ENCODE measurements around the gene CCDC107.
A peak's percentile ranks its signal among the peaks of the same experiment; 100 is the strongest.

Gene CCDC107

DNA sequence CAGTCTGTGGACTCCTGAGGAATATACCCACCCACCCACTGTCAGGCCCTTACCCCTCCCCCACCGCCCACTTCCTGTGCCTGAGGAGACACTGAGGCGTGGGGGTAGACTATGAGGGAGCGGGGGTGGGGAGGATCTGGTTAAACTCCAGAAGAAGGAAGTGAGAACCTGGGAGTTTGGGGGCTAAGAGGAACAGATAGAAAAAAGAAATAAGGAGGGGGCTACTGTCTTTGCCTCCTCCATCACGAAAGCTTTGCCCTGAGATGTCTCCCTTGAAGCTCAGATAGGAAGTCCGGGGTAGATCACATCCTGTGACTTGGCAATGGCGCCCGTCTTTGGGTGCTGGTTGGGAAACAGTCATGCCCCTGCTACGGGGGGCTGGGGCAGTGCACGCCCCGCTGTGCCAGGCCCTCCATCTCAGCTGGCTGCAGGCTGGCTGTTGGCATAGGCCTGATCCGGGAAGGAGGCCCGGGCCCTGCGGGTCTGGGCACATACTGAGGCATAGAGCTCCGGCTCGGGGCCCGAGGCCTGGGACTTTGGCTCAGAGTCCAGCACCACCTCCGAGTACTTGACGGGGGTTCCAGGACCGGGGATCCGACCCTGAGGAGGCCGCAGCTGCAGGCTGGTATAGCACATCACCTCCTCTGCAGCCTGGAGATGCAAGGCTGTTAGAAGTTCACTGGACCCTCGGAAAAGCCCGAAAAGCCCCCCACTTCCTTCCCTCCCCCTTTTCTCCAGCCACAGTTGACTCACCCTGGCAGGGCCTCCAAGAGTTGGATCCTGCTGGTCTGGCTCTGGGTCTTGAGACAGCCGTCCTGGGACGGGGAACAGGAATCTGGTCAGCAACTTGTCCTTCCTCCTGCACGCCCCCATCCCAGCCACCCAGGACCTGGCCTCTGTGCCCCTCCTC is 8.4 kb upstream of the CCDC107 start:
- no peak for DNase-seq (ENCODE audit: low spot score)
- POLR2A ChIA-PET (ENCODE audit: low non-redundant PET), result no interaction called here
- peak overlapping the region; percentile 43 for H3K27ac ChIP-seq
- CTCF ChIA-PET, result interaction anchor here (1.0 to 1.5 kb wide), 2 partner anchors 8 to 140 kb away, joined by 3 read pairs; partner anchors contain the start of genes CCDC107 and RMRP
- TF ChIP-seq, protein P1, sequence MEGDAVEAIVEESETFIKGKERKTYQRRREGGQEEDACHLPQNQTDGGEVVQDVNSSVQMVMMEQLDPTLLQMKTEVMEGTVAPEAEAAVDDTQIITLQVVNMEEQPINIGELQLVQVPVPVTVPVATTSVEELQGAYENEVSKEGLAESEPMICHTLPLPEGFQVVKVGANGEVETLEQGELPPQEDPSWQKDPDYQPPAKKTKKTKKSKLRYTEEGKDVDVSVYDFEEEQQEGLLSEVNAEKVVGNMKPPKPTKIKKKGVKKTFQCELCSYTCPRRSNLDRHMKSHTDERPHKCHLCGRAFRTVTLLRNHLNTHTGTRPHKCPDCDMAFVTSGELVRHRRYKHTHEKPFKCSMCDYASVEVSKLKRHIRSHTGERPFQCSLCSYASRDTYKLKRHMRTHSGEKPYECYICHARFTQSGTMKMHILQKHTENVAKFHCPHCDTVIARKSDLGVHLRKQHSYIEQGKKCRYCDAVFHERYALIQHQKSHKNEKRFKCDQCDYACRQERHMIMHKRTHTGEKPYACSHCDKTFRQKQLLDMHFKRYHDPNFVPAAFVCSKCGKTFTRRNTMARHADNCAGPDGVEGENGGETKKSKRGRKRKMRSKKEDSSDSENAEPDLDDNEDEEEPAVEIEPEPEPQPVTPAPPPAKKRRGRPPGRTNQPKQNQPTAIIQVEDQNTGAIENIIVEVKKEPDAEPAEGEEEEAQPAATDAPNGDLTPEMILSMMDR (conservative IDR thresholded peaks at IDR 0.05; ENCODE audit: low read depth), result no peak

DNA sequence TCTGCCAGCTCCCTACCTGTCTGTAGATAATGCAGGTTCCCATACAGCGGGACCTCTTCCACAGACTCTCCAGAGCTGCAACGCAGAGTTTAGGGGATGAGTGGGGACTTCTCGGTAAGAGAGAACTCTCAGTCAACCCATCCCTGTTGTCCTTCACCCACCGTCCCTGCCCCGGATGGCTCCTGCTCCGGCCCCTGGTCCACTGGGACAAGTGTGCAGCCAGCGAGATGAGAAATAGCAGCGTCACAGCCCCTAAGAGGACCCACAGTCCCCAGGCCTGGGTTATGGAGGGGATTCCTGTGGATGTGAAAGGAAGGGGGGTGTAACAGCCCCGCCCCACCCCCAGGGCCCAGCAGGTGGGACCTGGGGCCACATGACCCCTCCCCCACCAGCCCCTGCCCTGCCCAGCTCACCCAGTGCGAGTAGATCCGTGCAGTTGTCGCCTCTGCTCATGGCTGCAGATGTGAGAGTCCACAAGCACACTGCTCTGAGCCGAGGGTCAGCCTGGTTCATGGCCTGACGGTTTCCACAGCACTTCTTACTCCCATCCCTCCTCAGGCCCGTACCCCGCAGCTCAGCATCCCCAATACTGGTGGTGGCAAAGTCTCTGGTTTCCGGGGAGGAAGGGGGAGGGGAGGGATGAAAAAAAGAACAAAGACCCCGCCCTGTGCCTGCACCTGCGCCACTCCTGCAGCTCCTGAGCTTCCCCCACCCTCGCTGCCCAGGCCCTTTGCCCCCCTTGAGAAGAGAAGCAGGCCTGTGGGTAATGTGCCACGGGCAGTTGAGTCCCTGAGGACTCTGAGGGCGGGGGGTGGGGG is 7.5 kb upstream of the CCDC107 start, which contains the start of gene SIT1:
Gene SIT1, minus strand, starts transcription at position 591 of the 818 bp plus-strand sequence. Its CDS starts 78 bp downstream, at position 513.
- H3K27ac ChIP-seq, result peak within 1 kb of the TSS; percentile 43
- POLR2A ChIA-PET (ENCODE audit: low non-redundant PET), result no interaction called here
- TF ChIP-seq, protein P1 (conservative IDR thresholded peaks at IDR 0.05; ENCODE audit: low read depth), result no peak
- CTCF ChIA-PET, result no interaction called here
- no peak for DNase-seq (ENCODE audit: low spot score)

DNA sequence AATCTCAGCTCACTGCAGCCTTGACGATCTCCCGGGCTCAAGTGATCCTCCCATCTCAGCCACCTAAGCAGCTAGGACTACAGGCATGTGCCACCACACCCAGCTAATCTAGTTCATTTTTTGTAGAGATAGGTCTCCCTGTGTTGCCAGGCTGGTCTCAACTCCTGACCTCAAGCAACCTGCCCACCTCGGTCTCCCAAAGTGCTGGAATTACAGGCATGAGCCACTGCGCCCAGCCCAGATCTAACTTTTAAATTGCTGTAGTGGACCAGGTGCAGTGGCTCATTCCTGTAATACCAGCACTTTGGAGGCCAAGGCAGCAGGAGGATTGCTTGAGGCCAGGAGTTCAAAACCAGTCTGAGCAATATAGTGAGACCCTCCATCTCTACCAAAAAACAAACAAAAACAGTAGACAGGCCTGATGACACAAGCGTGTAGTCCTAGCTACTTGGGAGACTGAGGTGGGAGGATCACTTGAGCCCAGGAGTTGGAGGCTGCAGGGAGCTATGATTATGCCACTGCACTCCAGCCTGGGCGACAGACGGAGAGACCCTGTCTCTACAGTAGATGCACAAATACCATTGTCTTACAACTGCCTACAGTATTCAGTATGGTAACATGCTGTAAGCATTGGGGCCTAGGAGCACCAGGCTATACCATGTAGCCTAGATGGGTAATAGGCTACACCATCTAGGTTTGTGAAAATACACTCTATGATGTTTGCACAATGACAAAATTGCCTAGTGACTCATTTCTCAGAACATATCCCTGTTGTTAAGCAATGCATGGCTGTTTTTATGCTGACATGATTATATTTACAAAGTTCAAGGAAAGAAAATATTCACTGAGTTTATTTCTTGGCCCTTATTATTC is 5.9 kb upstream of the CCDC107 start:
- ChIA-PET POLR2A (ENCODE audit: low non-redundant PET) (no interaction called here), CTCF (interaction anchor here (0.6 to 0.9 kb wide), 3 partner anchors 26 to 560 kb away, joined by 3 to 6 read pairs (median 3); no protein-coding TSS in a partner anchor)
- H3K27ac ChIP-seq, result peak overlapping the region; percentile 62

DNA sequence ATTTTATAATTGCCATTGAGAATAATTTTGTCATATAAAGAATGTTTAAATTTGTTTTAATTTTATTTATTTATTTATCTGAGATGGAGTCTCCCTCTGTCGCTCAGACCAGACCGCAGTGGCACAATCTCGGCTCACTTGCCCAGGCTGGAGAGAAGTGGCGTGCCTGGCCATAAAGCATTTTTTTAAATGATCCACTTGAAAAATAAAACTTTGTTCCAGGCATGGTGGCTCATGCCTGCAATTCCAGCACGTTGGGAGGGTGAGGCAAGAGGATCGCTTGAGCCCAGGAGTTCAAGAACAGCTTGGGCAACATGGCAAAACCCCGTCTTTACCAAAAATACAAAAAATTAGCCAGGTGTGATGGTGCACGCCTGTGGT is 5.3 kb upstream of the CCDC107 start:
- peak overlapping the region; percentile 62 for H3K27ac ChIP-seq
- CTCF ChIA-PET, result interaction anchor here (0.9 kb wide), 1 partner anchor 83 kb away, joined by 6 read pairs; no protein-coding TSS in a partner anchor
- TF ChIP-seq, protein P1 (conservative IDR thresholded peaks at IDR 0.05; ENCODE audit: low read depth), result no peak
- no peak for DNase-seq (ENCODE audit: low spot score)
- POLR2A ChIA-PET (ENCODE audit: low non-redundant PET), result no interaction called here

More for the DNA sequence above, 5.9 kb upstream of the CCDC107 start:
- DNase-seq (ENCODE audit: low spot score), result no peak
- TF ChIP-seq, protein P1 (conservative IDR thresholded peaks at IDR 0.05; ENCODE audit: low read depth), result no peak

DNA sequence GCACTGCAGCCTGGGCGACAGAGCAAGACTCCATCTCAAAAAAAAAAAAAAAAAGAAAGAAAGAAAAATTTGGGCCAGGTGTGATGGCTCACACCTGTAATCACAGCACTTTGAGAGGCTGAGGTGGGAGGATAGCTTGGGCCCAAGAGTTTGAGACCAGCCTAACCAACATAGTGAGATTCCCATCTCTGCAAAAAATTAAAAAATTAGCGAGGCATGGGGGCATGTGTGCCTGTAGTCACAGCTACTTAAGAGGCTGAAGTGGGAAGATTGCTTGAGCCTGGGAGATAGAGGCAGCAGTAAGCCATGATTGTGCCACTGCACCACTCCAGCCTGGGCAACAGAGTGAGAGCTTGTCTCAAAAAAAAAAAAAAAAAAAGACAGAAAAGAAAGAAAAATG is 4.5 kb upstream of the CCDC107 start:
- TF ChIP-seq, protein P1 (conservative IDR thresholded peaks at IDR 0.05; ENCODE audit: low read depth), result no peak
- peak overlapping the region; percentile 62; the same call in 1 of the 2 replicates for H3K27ac ChIP-seq
- no peak for DNase-seq (ENCODE audit: low spot score)
- CTCF ChIA-PET, result interaction anchor here (0.6 kb wide), 1 partner anchor 426 kb away, joined by 3 read pairs; no protein-coding TSS in a partner anchor
- POLR2A ChIA-PET (ENCODE audit: low non-redundant PET), result no interaction called here

All from RWPE1 (cell line).